ENCODE measurements around the gene DUSP7. TPM values are rescaled to one million over a fixed set of nuclear protein-coding genes. Genes with fewer than 3 reads are reported as not detected.
"Not testable (repeated sequence)": the region's sequence is repeated elsewhere in the genome, so short reads cannot be mapped to it uniquely, and the experiment has no call there.

DUSP7 gene
- polyA plus RNA-seq, 1 of the 3 experiments (the other 2 are of a cell fraction) = 25.8 TPM

DNA sequence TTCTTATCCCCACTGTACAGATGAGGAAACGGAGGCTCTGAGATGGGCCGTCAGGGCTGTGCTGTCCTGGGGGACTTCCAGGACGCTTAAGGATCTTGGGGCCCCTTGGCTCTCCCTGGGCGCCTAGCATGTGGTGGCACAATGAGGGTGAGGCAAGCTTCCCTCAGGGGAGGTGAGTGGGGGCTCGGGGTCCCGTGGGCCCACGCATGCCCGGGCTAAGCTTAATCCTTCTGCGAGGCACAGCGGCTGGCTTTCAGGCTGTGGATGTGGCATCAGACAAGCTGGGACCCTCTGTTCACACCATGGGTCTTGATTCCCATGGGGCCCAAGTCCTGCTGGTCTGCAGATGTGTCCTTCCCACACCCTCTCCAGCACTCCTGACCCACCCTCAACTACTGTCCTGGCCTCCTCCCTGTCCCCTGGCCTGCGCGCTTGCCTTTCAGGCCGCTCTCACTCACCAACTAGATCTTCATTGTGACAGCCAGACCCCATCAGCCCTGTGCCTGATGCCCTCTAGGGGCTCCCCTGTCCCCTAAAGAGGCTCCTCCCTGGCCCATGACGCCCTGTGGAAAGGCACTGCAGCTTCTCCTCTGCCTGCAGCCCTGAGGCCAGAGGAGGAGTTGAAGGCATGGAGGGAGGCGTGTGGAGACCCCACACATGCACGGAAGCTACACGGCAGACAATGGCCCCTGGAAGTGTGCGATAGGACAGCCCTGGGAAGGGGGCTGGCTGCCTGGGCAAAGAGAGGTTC, 11.3 kb downstream of the DUSP7 start:
- Histone ChIP-seq H3K27ac (ENCODE audit: low read depth in 2 of 2, low read length in 1 of 2) (peak overlapping the region; percentile 93 to 100), H2AFZ (ENCODE audit: low read depth) (no peak overlapping the region), H3K9me3 (no peaks in the 10 kb centered on the region), H3K4me2 (0 out of 2 replicates have a peak overlapping the region, but pooled peaks have one; percentile 61), H3K4me1 (ENCODE audit: control insufficient read depth in 1 of 2, insufficient read depth in 2 of 2, low read depth in 1 of 2, low read length in 1 of 2) (peaks cover 36 to 86% of the 10 kb centered on the region in 2 experiments), H3K79me2 (ENCODE audit: insufficient read depth) (peaks cover 21% of the 10 kb centered on the region; the same call in 1 of the 2 replicates), H3F3A (replicated peaks; ENCODE audit: insufficient read depth) (peaks cover 22% of the 10 kb centered on the region), H3K9me2 (no peaks in the 10 kb centered on the region), H4K20me1 (ENCODE audit: insufficient read depth) (no peaks in the 10 kb centered on the region), H3K9ac (peak overlapping the region; percentile 90), H3K36me3 (replicated peaks in 1 of 2; ENCODE audit: control insufficient read depth in 1 of 2, insufficient read depth in 2 of 2, low read length in 1 of 2) (peaks cover 8 to 15% of the 10 kb centered on the region in 2 experiments), H3K4me3 (ENCODE audit: low read depth in 2 of 2, low read length in 1 of 2) (no peak overlapping the region), H3K27me3 (ENCODE audit: insufficient read depth) (no peaks in the 10 kb centered on the region)
- POLR2A ChIA-PET = interaction anchor here (1.2 to 7.2 kb wide), 5 partner anchors 9 to 42 kb away, joined by 3 to 74 read pairs (median 15); partner anchors contain the start of gene DUSP7
- CTCF ChIA-PET = interaction anchor here (0.6 to 29.9 kb wide), 10 partner anchors 9 to 100 kb away, joined by 3 to 983 read pairs (median 5); partner anchors contain the start of gene DUSP7
- WGBS (ENCODE audit: low lambda C conversion rate) = 98% methylated on average over 10 of the region's 18 CpGs
- peak; percentile 58 for DNase-seq
- no peak for TF ChIP-seq YY1 (IDR thresholded peaks at IDR 0.05; ENCODE audit: low read depth)
- TF ChIP-seq, protein P1, sequence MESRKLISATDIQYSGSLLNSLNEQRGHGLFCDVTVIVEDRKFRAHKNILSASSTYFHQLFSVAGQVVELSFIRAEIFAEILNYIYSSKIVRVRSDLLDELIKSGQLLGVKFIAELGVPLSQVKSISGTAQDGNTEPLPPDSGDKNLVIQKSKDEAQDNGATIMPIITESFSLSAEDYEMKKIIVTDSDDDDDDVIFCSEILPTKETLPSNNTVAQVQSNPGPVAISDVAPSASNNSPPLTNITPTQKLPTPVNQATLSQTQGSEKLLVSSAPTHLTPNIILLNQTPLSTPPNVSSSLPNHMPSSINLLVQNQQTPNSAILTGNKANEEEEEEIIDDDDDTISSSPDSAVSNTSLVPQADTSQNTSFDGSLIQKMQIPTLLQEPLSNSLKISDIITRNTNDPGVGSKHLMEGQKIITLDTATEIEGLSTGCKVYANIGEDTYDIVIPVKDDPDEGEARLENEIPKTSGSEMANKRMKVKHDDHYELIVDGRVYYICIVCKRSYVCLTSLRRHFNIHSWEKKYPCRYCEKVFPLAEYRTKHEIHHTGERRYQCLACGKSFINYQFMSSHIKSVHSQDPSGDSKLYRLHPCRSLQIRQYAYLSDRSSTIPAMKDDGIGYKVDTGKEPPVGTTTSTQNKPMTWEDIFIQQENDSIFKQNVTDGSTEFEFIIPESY (IDR thresholded peaks at IDR 0.05; ENCODE audit: borderline replicate concordance, low read depth) = no peak
- TF ChIP-seq ELF1 (IDR thresholded peaks at IDR 0.05) = no peak
- no peak for TF ChIP-seq NRF1 (IDR thresholded peaks at IDR 0.05; ENCODE audit: low read depth, low read length)
- TF ChIP-seq PBX3 (IDR thresholded peaks at IDR 0.05) = no peak
- TF ChIP-seq, protein P2, sequence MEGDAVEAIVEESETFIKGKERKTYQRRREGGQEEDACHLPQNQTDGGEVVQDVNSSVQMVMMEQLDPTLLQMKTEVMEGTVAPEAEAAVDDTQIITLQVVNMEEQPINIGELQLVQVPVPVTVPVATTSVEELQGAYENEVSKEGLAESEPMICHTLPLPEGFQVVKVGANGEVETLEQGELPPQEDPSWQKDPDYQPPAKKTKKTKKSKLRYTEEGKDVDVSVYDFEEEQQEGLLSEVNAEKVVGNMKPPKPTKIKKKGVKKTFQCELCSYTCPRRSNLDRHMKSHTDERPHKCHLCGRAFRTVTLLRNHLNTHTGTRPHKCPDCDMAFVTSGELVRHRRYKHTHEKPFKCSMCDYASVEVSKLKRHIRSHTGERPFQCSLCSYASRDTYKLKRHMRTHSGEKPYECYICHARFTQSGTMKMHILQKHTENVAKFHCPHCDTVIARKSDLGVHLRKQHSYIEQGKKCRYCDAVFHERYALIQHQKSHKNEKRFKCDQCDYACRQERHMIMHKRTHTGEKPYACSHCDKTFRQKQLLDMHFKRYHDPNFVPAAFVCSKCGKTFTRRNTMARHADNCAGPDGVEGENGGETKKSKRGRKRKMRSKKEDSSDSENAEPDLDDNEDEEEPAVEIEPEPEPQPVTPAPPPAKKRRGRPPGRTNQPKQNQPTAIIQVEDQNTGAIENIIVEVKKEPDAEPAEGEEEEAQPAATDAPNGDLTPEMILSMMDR (IDR thresholded peaks at IDR 0.05) = no peak
- TF ChIP-seq FOXM1 (IDR thresholded peaks at IDR 0.05; ENCODE audit: low read depth) = no peak
- TF ChIP-seq RXRA (IDR thresholded peaks at IDR 0.05; ENCODE audit: borderline replicate concordance, low read depth) = no peak
- TF ChIP-seq EZH2phosphoT487 (IDR thresholded peaks at IDR 0.05; ENCODE audit: borderline replicate concordance, low read depth) = no peak

GRCh38 chr3:52043750-52044149, 12.6 kb downstream of the DUSP7 start:
- ChIA-PET CTCF (interaction anchor here (0.8 to 29.9 kb wide), 8 partner anchors 10 to 101 kb away, joined by 3 to 983 read pairs (median 10); partner anchors contain the start of gene DUSP7), POLR2A (interaction anchor here (1.2 to 7.2 kb wide), 3 partner anchors 8 to 40 kb away, joined by 4 to 74 read pairs (median 57); no protein-coding TSS in a partner anchor)
- 92% methylated on average over 6 of the region's 6 CpGs for WGBS (ENCODE audit: low lambda C conversion rate)
- Histone ChIP-seq H3K36me3 (replicated peaks in 1 of 2; ENCODE audit: control insufficient read depth in 1 of 2, insufficient read depth in 2 of 2, low read length in 1 of 2) (peaks cover 0 to 4% of the 10 kb centered on the region in 2 experiments), H3K4me3 (ENCODE audit: low read depth in 2 of 2, low read length in 1 of 2) (no peak overlapping the region), H3K27ac (ENCODE audit: low read depth in 2 of 2, low read length in 1 of 2) (peak overlapping the region in 1 of 2 experiments; percentile 93; a peak in 2 of 4 replicates), H3K4me2 (no peak overlapping the region), H2AFZ (ENCODE audit: low read depth) (no peak overlapping the region), H3K9me2 (no peaks in the 10 kb centered on the region), H3K79me2 (ENCODE audit: insufficient read depth) (peaks cover 8% of the 10 kb centered on the region; the same call in 1 of the 2 replicates), H3K9ac (no peak overlapping the region), H3K4me1 (ENCODE audit: control insufficient read depth in 1 of 2, insufficient read depth in 2 of 2, low read depth in 1 of 2, low read length in 1 of 2) (peaks cover 36 to 87% of the 10 kb centered on the region in 2 experiments), H4K20me1 (ENCODE audit: insufficient read depth) (no peaks in the 10 kb centered on the region), H3K9me3 (no peaks in the 10 kb centered on the region), H3K27me3 (ENCODE audit: insufficient read depth) (no peaks in the 10 kb centered on the region), H3F3A (replicated peaks; ENCODE audit: insufficient read depth) (peaks cover 18% of the 10 kb centered on the region)
- TF ChIP-seq NFIC (IDR thresholded peaks at IDR 0.05; ENCODE audit: borderline replicate concordance) (no peak), EP300 (IDR thresholded peaks at IDR 0.05; ENCODE audit: borderline replicate concordance in 1 of 2, low read depth in 1 of 2, low read length in 1 of 2) (peak in 1 of 2 experiments; percentile 38; a peak in 1 of 4 replicates), YY1 (IDR thresholded peaks at IDR 0.05; ENCODE audit: low read depth) (no peak)
- DNase-seq = no peak

DNA sequence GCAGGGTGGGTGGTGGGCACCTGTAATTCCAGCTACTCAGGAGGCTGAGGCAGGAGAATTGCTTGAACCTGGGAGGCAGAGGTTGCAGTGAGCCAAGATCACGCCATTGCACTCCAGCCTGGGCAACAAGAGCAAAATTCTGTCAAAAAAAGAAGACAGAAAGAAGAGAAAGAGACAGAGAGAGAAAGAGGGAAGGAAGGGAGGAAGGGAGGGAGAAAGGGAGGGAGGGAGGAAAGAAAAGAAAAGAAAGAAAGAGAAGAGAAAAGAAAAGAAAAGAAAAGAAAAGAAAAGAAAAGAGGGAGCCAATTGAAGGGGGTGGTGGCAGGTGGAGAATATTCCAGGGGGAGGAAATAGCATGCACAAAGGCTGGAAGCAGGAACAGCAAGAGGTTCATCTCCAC, 13.3 kb downstream of the DUSP7 start:
- Histone ChIP-seq H3K27ac (ENCODE audit: low read depth in 2 of 2, low read length in 1 of 2) (peak overlapping the region in 1 of 2 experiments; percentile 93; a peak in 2 of 4 replicates), H3F3A (replicated peaks; ENCODE audit: insufficient read depth) (peaks cover 13% of the 10 kb centered on the region), H3K4me1 (ENCODE audit: control insufficient read depth in 1 of 2, insufficient read depth in 2 of 2, low read depth in 1 of 2, low read length in 1 of 2) (peaks cover 33 to 87% of the 10 kb centered on the region in 2 experiments; a peak in 3 of 4 replicates)
- DNase-seq; H3K9me2 ChIP-seq; H3K4me3 ChIP-seq (ENCODE audit: low read depth in 2 of 2, low read length in 1 of 2); H2AFZ ChIP-seq (ENCODE audit: low read depth); H4K20me1 ChIP-seq (ENCODE audit: insufficient read depth); H3K4me2 ChIP-seq; H3K36me3 ChIP-seq (replicated peaks in 1 of 2; ENCODE audit: control insufficient read depth in 1 of 2, insufficient read depth in 2 of 2, low read length in 1 of 2); H3K9ac ChIP-seq; H3K79me2 ChIP-seq (ENCODE audit: insufficient read depth); H3K27me3 ChIP-seq (ENCODE audit: insufficient read depth); H3K9me3 ChIP-seq: not testable (repeated sequence)
- ChIA-PET CTCF (interaction anchor here (2.4 to 29.9 kb wide), 4 partner anchors 11 to 80 kb away, joined by 13 to 983 read pairs (median 134); partner anchors contain the start of gene DUSP7), POLR2A (interaction anchor here (1.2 to 7.2 kb wide), 3 partner anchors 9 to 40 kb away, joined by 4 to 74 read pairs (median 57); no protein-coding TSS in a partner anchor)
- WGBS (ENCODE audit: low lambda C conversion rate) = 95% methylated on average over 1 of the region's 1 CpG
